Panc1 (cell line): ENCODE data around the gene SLC6A7. TPM values are rescaled to one million over a fixed set of nuclear protein-coding genes. Genes with fewer than 3 reads are reported as not detected.

Source experiments
- ATAC-seq: fragments of 200-7000 bp; cut with Tn5 transposase; 2 replicates; pipeline ENCODE4 v1.9.1; 2020; ENCODE audit warnings: mild to moderate bottlenecking, moderate library complexity
- BruUV-seq: library from RNA; stranded (reverse); fragments of 400-500 nt; replicated peaks from 2 replicates; lab custom pipeline; 2021; lab: Mats Ljungman, UMichigan
- CTCF ChIA-PET: fragments of 300-600 bp; sonication (Branson Sonifier 250); formaldehyde crosslinking; loops from one replicate; lab custom pipeline; 2022; ENCODE audit warnings: antibody characterized with exemption; lab: Charles Lee
- POLR2A ChIA-PET: fragments of 300-600 bp; sonication (Branson Sonifier 250); formaldehyde crosslinking; loops from one replicate; lab custom pipeline; 2022; ENCODE audit warnings: antibody characterized with exemption; lab: Charles Lee
- DNase-seq: peaks from one replicate; pipeline ENCODE4 v3.0.0-alpha.2; 2010; ENCODE audit warnings: low read depth, low spot score
- H3K27ac ChIP-seq: 2 replicates; pipeline ENCODE4 v1.5.1; 2011; ENCODE audit warnings: mild to moderate bottlenecking, low read length, inconsistent platforms
- H3K27me3 ChIP-seq: fragments of 200-500 bp; sonication (Bioruptor generic); 2 replicates; pipeline ENCODE4 v1.6.0; 2014; ENCODE audit warnings: low read length, inconsistent platforms; ENCODE audit not compliant: control insufficient read depth, insufficient read depth
- H3K36me3 ChIP-seq: fragments of 200-500 bp; sonication (Bioruptor generic); 2 replicates; pipeline ENCODE4 v1.5.1; 2014; ENCODE audit warnings: inconsistent platforms, mild to moderate bottlenecking, low read length, moderate library complexity; ENCODE audit not compliant: control insufficient read depth, insufficient read depth
- H3K4me1 ChIP-seq: 2 replicates; pipeline ENCODE4 v1.5.1; 2011; ENCODE audit warnings: inconsistent platforms, mild to moderate bottlenecking, low read length, moderate library complexity; ENCODE audit not compliant: control insufficient read depth, insufficient read depth
- H3K4me3 ChIP-seq, 2 experiments: 2 replicates each; pipeline ENCODE4 v1.5.1; 2011 to 2012; ENCODE audit warnings: low read depth in 2 of 2, low read length in 2 of 2, mild to moderate bottlenecking in 2 of 2, inconsistent platforms in 1 of 2, moderate library complexity in 1 of 2
- H3K9me3 ChIP-seq: fragments of 200-500 bp; sonication (Bioruptor generic); 2 replicates; pipeline ENCODE4 v1.5.1; 2014; ENCODE audit warnings: low read depth, mild to moderate bottlenecking, inconsistent platforms, low read length, moderate library complexity; ENCODE audit not compliant: control insufficient read depth, insufficient read depth
- POLR2AphosphoS5 ChIP-seq: IDR thresholded peaks from 2 replicates; pipeline ENCODE4 v1.6.1; 2012; ENCODE audit warnings: mild to moderate bottlenecking, low read depth, low read length, moderate library complexity
- SIN3A ChIP-seq: IDR thresholded peaks from 2 replicates; pipeline ENCODE4 v1.6.1; 2012; ENCODE audit warnings: low read depth, mild to moderate bottlenecking, low read length, moderate library complexity, borderline replicate concordance; ENCODE audit not compliant: insufficient read depth
- TCF7L2 ChIP-seq: IDR thresholded peaks from 2 replicates; pipeline ENCODE4 v1.6.1; 2011; ENCODE audit warnings: mild to moderate bottlenecking, low read depth, low read length, inconsistent platforms
- in situ Hi-C: cut with HindIII; loops from 2 replicates; pipeline ENCODE4 v1.10.0; 2016; ENCODE audit warnings: low sequenced_read_pairs, low pct_unique_long_range_greater_than_20kb
- intact Hi-C: fragments of 100-400 bp; cut with micrococcal nuclease; formaldehyde crosslinking; loops from one replicate; pipeline ENCODE4 v1.10.0; 2022; ENCODE audit not compliant: unreplicated experiment
- total RNA-seq: library from RNA; stranded (reverse); gene quantifications from one replicate; pipeline ENCODE4 v1.2.1, GENCODE V29; 2021; ENCODE audit not compliant: unreplicated experiment
- TF ChIP-seq, protein P1 (sequence below): fragments of 450-650 bp; IDR thresholded peaks from 2 replicates; pipeline ENCODE4 v1.5.1; 2017; ENCODE audit warnings: mild to moderate bottlenecking
- TF ChIP-seq, protein P2 (sequence below), 2 experiments: IDR thresholded peaks; 2 replicates each; pipeline ENCODE4 v1.6.1; 2011 to 2012; ENCODE audit warnings: low read depth in 2 of 2, control low read depth in 1 of 2, low read length in 1 of 2, mild to moderate bottlenecking in 1 of 2, moderate library complexity in 1 of 2; ENCODE audit not compliant: insufficient read depth in 1 of 2

SLC6A7 gene
- total RNA-seq, 1 experiment from 2014 or later = not detected

GRCh38 chr5:150142959-150143349, 46.9 kb upstream of the SLC6A7 start:
- POLR2A ChIA-PET = no interaction called here
- Histone ChIP-seq H3K9me3 (no peaks in the 10 kb centered on the region), H3K4me1 (peaks cover 27% of the 10 kb centered on the region), H3K27ac (no peak overlapping the region), H3K27me3 (no peaks in the 10 kb centered on the region), H3K36me3 (no peaks in the 10 kb centered on the region), H3K4me3 (no peak overlapping the region)
- ATAC-seq (no peak), DNase-seq (peak; percentile 48)
- intact Hi-C loops = no loop called here
- BruUV-seq = no TSS peak
- in situ Hi-C loops = no loop called here
- CTCF ChIA-PET = no interaction called here
- TF ChIP-seq, protein P1, sequence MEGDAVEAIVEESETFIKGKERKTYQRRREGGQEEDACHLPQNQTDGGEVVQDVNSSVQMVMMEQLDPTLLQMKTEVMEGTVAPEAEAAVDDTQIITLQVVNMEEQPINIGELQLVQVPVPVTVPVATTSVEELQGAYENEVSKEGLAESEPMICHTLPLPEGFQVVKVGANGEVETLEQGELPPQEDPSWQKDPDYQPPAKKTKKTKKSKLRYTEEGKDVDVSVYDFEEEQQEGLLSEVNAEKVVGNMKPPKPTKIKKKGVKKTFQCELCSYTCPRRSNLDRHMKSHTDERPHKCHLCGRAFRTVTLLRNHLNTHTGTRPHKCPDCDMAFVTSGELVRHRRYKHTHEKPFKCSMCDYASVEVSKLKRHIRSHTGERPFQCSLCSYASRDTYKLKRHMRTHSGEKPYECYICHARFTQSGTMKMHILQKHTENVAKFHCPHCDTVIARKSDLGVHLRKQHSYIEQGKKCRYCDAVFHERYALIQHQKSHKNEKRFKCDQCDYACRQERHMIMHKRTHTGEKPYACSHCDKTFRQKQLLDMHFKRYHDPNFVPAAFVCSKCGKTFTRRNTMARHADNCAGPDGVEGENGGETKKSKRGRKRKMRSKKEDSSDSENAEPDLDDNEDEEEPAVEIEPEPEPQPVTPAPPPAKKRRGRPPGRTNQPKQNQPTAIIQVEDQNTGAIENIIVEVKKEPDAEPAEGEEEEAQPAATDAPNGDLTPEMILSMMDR = no peak
- TF ChIP-seq SIN3A = no peak
- TF ChIP-seq TCF7L2 = no peak
- no peak for TF ChIP-seq POLR2AphosphoS5
- TF ChIP-seq, protein P2, sequence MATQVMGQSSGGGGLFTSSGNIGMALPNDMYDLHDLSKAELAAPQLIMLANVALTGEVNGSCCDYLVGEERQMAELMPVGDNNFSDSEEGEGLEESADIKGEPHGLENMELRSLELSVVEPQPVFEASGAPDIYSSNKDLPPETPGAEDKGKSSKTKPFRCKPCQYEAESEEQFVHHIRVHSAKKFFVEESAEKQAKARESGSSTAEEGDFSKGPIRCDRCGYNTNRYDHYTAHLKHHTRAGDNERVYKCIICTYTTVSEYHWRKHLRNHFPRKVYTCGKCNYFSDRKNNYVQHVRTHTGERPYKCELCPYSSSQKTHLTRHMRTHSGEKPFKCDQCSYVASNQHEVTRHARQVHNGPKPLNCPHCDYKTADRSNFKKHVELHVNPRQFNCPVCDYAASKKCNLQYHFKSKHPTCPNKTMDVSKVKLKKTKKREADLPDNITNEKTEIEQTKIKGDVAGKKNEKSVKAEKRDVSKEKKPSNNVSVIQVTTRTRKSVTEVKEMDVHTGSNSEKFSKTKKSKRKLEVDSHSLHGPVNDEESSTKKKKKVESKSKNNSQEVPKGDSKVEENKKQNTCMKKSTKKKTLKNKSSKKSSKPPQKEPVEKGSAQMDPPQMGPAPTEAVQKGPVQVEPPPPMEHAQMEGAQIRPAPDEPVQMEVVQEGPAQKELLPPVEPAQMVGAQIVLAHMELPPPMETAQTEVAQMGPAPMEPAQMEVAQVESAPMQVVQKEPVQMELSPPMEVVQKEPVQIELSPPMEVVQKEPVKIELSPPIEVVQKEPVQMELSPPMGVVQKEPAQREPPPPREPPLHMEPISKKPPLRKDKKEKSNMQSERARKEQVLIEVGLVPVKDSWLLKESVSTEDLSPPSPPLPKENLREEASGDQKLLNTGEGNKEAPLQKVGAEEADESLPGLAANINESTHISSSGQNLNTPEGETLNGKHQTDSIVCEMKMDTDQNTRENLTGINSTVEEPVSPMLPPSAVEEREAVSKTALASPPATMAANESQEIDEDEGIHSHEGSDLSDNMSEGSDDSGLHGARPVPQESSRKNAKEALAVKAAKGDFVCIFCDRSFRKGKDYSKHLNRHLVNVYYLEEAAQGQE (IDR thresholded peaks at IDR 0.05; ENCODE audit: insufficient read depth in 1 of 2, low read depth in 2 of 2, low read length in 1 of 2) = no peak

DNA sequence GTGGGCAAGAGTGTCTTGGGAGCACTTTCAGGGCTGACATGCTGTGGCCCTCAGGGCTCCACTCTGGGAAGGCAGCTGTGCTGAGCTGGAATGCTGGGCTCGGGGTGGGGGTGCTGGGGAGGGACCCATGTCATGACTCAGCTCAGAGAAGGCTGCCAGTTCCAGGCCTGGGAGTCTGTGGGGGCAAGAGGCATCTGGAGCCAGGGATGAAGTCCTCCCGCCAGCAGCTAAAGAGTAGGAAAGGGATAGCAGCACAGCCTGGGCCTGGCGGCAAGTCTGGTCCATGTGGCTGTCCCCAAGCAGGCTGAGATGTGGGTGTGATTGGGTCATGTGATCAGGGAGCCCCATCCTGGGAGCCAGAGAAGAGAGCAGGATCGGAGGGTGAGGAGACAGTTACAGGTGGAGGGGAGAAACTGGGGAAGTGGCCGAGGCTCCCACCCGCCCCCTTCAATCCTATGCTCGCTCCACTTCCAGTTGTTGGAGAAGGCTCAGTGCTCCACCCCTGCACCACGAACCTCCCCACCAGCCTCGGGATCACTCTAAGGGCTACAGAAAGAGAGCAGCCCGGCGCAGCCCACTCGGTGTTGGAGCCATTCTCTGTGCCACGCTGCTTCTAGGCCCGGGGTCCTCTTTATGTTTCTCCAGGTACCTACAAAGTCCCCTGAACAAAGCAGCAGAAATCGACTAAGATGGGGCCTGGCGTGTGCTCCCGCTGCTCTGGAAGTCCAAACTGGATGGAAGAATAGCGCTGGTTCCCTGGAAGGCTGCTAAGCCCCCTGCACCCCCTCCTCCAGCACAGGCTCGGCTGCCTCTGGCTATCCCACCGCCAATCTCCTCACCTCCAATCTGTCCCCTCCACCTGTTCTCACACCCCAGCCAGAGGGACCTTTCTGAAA, 46.3 kb upstream of the SLC6A7 start:
- in situ Hi-C loops = no loop called here
- H3K27ac ChIP-seq = no peak overlapping the region
- no peaks in the 10 kb centered on the region for H3K27me3 ChIP-seq
- DNase-seq (no peak), ATAC-seq (peak; percentile 32)
- TF ChIP-seq POLR2AphosphoS5 = no peak
- TF ChIP-seq, protein P2 (IDR thresholded peaks at IDR 0.05; ENCODE audit: insufficient read depth in 1 of 2, low read depth in 2 of 2, low read length in 1 of 2) = no peak
- TF ChIP-seq, protein P1 = no peak
- TF ChIP-seq SIN3A = no peak
- TF ChIP-seq TCF7L2 = no peak
- H3K4me1 ChIP-seq = peaks cover 24% of the 10 kb centered on the region
- BruUV-seq = no TSS peak
- CTCF ChIA-PET = no interaction called here
- no peaks in the 10 kb centered on the region for H3K36me3 ChIP-seq
- H3K9me3 ChIP-seq = no peaks in the 10 kb centered on the region
- POLR2A ChIA-PET = no interaction called here
- intact Hi-C loops = no loop called here
- no peak overlapping the region for H3K4me3 ChIP-seq
